GM06990 (cell line): Measurements from ENCODE around the gene ZNF41.

ENCODE experiments used
- DNase-seq: peaks from one replicate; pipeline ENCODE4 v3.0.0-alpha.2; 2011; ENCODE audit not compliant: insufficient read length; ENCODE audit errors: extremely low read depth
- H3K27me3 ChIP-seq: replicated peaks from 2 replicates; pipeline ENCODE4 v1.6.0; 2011; ENCODE audit warnings: low read length; ENCODE audit not compliant: control insufficient read depth, insufficient read depth
- H3K36me3 ChIP-seq: 2 replicates; pipeline ENCODE4 v1.5.1; 2011; ENCODE audit warnings: low read length; ENCODE audit not compliant: control insufficient read depth, insufficient read depth
- H3K4me3 ChIP-seq: replicated peaks from 2 replicates; pipeline ENCODE4 v1.5.1; 2011; ENCODE audit warnings: low read depth, mild to moderate bottlenecking, control low read depth, low read length
- TF ChIP-seq, protein P1 (sequence below): IDR thresholded peaks from 2 replicates; pipeline ENCODE4 v1.5.1; 2011; ENCODE audit warnings: low read length, control low read depth, mild to moderate bottlenecking, inconsistent platforms; ENCODE audit not compliant: insufficient read depth, poor library complexity, severe bottlenecking

The ZNF41 gene

GRCh38 chrX:47460561-47460960, 22.5 kb downstream of the ZNF41 start:
- Histone ChIP-seq H3K36me3 (no peaks in the 10 kb centered on the region; the same call in none of the 2 replicates), H3K27me3 (no peaks in the 10 kb centered on the region), H3K4me3 (no peak overlapping the region)
- TF ChIP-seq, protein P1, sequence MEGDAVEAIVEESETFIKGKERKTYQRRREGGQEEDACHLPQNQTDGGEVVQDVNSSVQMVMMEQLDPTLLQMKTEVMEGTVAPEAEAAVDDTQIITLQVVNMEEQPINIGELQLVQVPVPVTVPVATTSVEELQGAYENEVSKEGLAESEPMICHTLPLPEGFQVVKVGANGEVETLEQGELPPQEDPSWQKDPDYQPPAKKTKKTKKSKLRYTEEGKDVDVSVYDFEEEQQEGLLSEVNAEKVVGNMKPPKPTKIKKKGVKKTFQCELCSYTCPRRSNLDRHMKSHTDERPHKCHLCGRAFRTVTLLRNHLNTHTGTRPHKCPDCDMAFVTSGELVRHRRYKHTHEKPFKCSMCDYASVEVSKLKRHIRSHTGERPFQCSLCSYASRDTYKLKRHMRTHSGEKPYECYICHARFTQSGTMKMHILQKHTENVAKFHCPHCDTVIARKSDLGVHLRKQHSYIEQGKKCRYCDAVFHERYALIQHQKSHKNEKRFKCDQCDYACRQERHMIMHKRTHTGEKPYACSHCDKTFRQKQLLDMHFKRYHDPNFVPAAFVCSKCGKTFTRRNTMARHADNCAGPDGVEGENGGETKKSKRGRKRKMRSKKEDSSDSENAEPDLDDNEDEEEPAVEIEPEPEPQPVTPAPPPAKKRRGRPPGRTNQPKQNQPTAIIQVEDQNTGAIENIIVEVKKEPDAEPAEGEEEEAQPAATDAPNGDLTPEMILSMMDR: no peak
- no peak for DNase-seq

- TF ChIP-seq, protein P1: no peak
- DNase-seq: no peak
- no peaks in the 10 kb centered on the region; the same call in none of the 2 replicates for H3K36me3 ChIP-seq
- H3K4me3 ChIP-seq: no peak overlapping the region
- H3K27me3 ChIP-seq: no peaks in the 10 kb centered on the region
These were observed 24.5 kb downstream of the ZNF41 start for GRCh38 chrX:47458528-47458927.

DNA sequence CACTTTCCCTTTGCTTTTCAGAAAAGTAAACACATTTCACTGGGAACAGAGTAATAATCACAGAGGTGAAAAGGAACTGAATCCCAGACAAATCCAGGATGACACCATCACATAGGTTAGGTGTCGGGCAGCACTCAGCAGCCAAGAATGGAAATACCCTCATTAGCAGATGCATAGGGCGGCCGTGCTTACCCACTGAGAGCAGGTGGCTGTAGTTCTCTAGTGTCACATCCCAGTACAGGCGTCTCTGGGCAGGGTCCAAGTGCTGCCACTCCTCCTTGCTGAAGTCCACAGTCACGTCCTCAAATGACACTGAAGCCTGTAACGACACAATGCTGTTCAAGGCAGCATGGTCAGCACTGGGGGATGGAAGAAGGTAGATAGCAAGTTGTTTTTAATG, 26.9 kb downstream of the ZNF41 start:
- TF ChIP-seq, protein P1: no peak
- no peak for DNase-seq
- H3K4me3 ChIP-seq: no peak overlapping the region
- no peaks in the 10 kb centered on the region for H3K27me3 ChIP-seq
- H3K36me3 ChIP-seq: peaks cover 2% of the 10 kb centered on the region

- TF ChIP-seq, protein P1: no peak
- H3K27me3 ChIP-seq: no peaks in the 10 kb centered on the region
- no peak overlapping the region for H3K4me3 ChIP-seq
- H3K36me3 ChIP-seq: peaks cover 2% of the 10 kb centered on the region
- no peak for DNase-seq
These were observed 30.9 kb downstream of the ZNF41 start for GRCh38 chrX:47452112-47452511.

DNA sequence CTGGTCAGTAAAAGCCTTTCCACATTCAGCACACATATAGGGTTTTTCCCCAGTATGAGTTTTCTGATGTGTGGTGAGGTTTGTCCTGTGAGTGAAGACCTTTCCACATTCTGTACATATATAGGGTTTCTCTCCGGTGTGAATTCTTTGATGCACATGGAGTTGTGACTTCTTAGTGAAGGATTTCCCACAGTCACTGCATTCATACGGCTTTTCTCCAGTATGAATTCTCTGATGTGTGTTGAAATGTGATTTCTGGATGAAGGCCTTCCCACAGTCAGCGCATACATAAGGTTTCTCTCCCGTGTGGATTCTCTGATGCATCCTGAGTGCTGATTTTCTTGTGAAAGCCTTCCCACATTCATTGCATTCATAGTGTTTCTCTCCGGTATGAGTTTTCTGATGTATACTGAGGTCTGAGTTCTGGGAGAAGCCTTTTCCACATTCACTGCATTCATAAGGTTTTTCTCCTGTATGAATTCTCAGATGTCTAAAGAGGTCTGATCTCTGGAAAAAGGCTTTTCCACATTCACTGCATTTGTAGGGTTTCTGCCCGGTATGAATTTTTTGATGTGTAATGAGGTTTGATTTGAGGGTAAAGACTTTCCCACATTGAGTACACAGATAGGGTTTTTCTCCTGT, 34.7 kb downstream of the ZNF41 start:
- Histone ChIP-seq H3K27me3 (no peaks in the 10 kb centered on the region), H3K36me3 (peaks cover 2% of the 10 kb centered on the region)
- no peak for DNase-seq

More for the DNA sequence above, 34.7 kb downstream of the ZNF41 start:
- TF ChIP-seq, protein P1: no peak
- H3K4me3 ChIP-seq: no peak overlapping the region
